Natural killer cell (primary cell): Measurements from ENCODE around the gene RBM22. TPM values are rescaled to one million over a fixed set of nuclear protein-coding genes. Genes with fewer than 3 reads are reported as not detected.

Source experiments
- ATAC-seq, 3 donors: fragments of 150-1000 bp in 2 of 3; fragments of 200-7000 bp in 1 of 3; cut with Tn5 transposase; 1 replicate in 1 of 3; 2 replicates in 2 of 3; pipeline ENCODE4 v1.10.0; 2021; ENCODE audit warnings: mild to moderate bottlenecking in 2 of 3, moderate library complexity in 2 of 3
- DNase-seq, 2 donors: peaks; one replicate each; pipeline versions ENCODE4 v3.0.0 to v3.0.0-alpha.2; 2013 to 2021; ENCODE audit warnings: mixed read lengths in 1 of 2
- H3K27ac ChIP-seq: one replicate; pipeline ENCODE4 v1.5.1; 2013; ENCODE audit warnings: mild to moderate bottlenecking, low read length
- H3K27me3 ChIP-seq: one replicate; pipeline ENCODE4 v1.6.1; 2013; ENCODE audit warnings: low read length; ENCODE audit not compliant: control insufficient read depth, insufficient read depth
- H3K36me3 ChIP-seq: one replicate; pipeline ENCODE4 v1.6.1; 2013; ENCODE audit warnings: low read length; ENCODE audit not compliant: control insufficient read depth, insufficient read depth
- H3K4me1 ChIP-seq: one replicate; pipeline ENCODE4 v1.6.1; 2013; ENCODE audit warnings: low read length; ENCODE audit not compliant: control insufficient read depth, insufficient read depth
- H3K4me3 ChIP-seq: one replicate; pipeline ENCODE4 v1.5.1; 2013; ENCODE audit warnings: low read length
- H3K9me3 ChIP-seq: one replicate; pipeline ENCODE4 v1.6.1; 2013; ENCODE audit warnings: low read length; ENCODE audit not compliant: control insufficient read depth, insufficient read depth
- H3K27ac Mint-ChIP-seq, 2 donors: one replicate each; pipeline ENCODE4 v1.8.0; 2022; ENCODE audit warnings: mild to moderate bottlenecking in 2 of 2, mixed read lengths in 2 of 2, moderate library complexity in 1 of 2
- H3K27me3 Mint-ChIP-seq, 2 donors: one replicate each; pipeline ENCODE4 v1.8.0; 2022; ENCODE audit warnings: low read depth in 2 of 2, mixed read lengths in 2 of 2
- H3K36me3 Mint-ChIP-seq: one replicate; pipeline ENCODE4 v1.8.0; 2022; ENCODE audit warnings: mixed read lengths
- H3K4me1 Mint-ChIP-seq, 2 donors: one replicate each; pipeline ENCODE4 v1.8.0; 2022; ENCODE audit warnings: mixed read lengths in 2 of 2
- H3K4me3 Mint-ChIP-seq: one replicate; pipeline ENCODE4 v1.8.0; 2022; ENCODE audit warnings: mild to moderate bottlenecking, moderate library complexity, mixed read lengths
- H3K9me3 Mint-ChIP-seq, 2 donors: one replicate each; pipeline ENCODE4 v1.8.0; 2022; ENCODE audit warnings: mixed read lengths in 2 of 2
- CTCF ChIP-seq: fragments of 200-600 bp; IDR thresholded peaks from one replicate; pipeline ENCODE4 v1.8.0; 2022; ENCODE audit warnings: antibody characterized with exemption
- WGBS: methylation state at CpG from one replicate; pipeline ENCODE4 v1.1.7; 2013; ENCODE audit warnings: missing lambda C conversion rate; ENCODE audit not compliant: insufficient coverage; 5-methylcytosine and 5-hydroxymethylcytosine counted together
- intact Hi-C: fragments of 100-400 bp; cut with micrococcal nuclease; formaldehyde crosslinking; loops from one replicate; pipeline ENCODE4 v1.14.2; 2022
- total RNA-seq, 4 donors: library from RNA; stranded (reverse); fragments of 120-200 nt in 1 of 4; gene quantifications; one replicate each; pipeline versions ENCODE4 v1.2.3 to v1.2.4, GENCODE V29; 2013 to 2022

The RBM22 gene
- total RNA-seq, 3 donors from 2014 or later (not counting 1 experiment from before 2014, with no cell fraction given), result 136 to 149 (median 145) TPM

GRCh38 chr5:150740992-150741391, 40.1 kb upstream of the RBM22 start:
- H3K4me3 Mint-ChIP-seq, result no peak overlapping the region
- Histone ChIP-seq H3K27me3 (no peaks in the 10 kb centered on the region), H3K4me1 (no peaks in the 10 kb centered on the region), H3K4me3 (no peak overlapping the region), H3K27ac (no peak overlapping the region), H3K9me3 (no peaks in the 10 kb centered on the region), H3K36me3 (peaks cover 4% of the 10 kb centered on the region)
- TF ChIP-seq CTCF, result no peak
- peaks cover 45 to 65% of the 10 kb centered on the region in 2 donors for H3K4me1 Mint-ChIP-seq
- intact Hi-C loops, result no loop called here
- DNase-seq, result no peak
- H3K36me3 Mint-ChIP-seq, result no peaks in the 10 kb centered on the region
- ATAC-seq, result no peak
- H3K9me3 Mint-ChIP-seq, result no peaks in the 10 kb centered on the region
- no peaks in the 10 kb centered on the region for H3K27me3 Mint-ChIP-seq
- no peak overlapping the region for H3K27ac Mint-ChIP-seq

GRCh38 chr5:150738862-150739261, 38.0 kb upstream of the RBM22 start:
- Mint-ChIP-seq H3K27me3 (no peaks in the 10 kb centered on the region), H3K4me1 (peaks cover 55 to 66% of the 10 kb centered on the region in 2 donors), H3K4me3 (no peak overlapping the region), H3K27ac (no peak overlapping the region), H3K9me3 (no peaks in the 10 kb centered on the region), H3K36me3 (no peaks in the 10 kb centered on the region)
- Histone ChIP-seq H3K27ac (no peak overlapping the region), H3K4me1 (peaks cover 10% of the 10 kb centered on the region), H3K9me3 (no peaks in the 10 kb centered on the region), H3K4me3 (no peak overlapping the region), H3K36me3 (peaks cover 13% of the 10 kb centered on the region), H3K27me3 (no peaks in the 10 kb centered on the region)
- intact Hi-C loops, result no loop called here
- WGBS, result 95% methylated on average over 7 of the region's 7 CpGs
- TF ChIP-seq CTCF, result no peak
- ATAC-seq (no peak), DNase-seq (no peak)

- Histone ChIP-seq H3K27me3 (no peaks in the 10 kb centered on the region), H3K36me3 (peaks cover 51% of the 10 kb centered on the region), H3K9me3 (no peaks in the 10 kb centered on the region), H3K27ac (no peak overlapping the region), H3K4me3 (no peak overlapping the region), H3K4me1 (peaks cover 10% of the 10 kb centered on the region)
- peak overlapping the region; percentile 43 to 74 for H3K27ac Mint-ChIP-seq
- H3K36me3 Mint-ChIP-seq, result peaks cover 27% of the 10 kb centered on the region
- peak in 2 of 3 donors; percentile 44 to 75 for ATAC-seq
- H3K4me3 Mint-ChIP-seq, result no peak overlapping the region
- WGBS, result 79% methylated on average over 7 of the region's 7 CpGs
- H3K4me1 Mint-ChIP-seq, result peaks cover 39 to 44% of the 10 kb centered on the region in 2 donors
- intact Hi-C loops, result no loop called here
- H3K9me3 Mint-ChIP-seq, result no peaks in the 10 kb centered on the region
- no peaks in the 10 kb centered on the region for H3K27me3 Mint-ChIP-seq
- DNase-seq, result peak in 1 of 2 donors; percentile 13
- TF ChIP-seq CTCF, result no peak
These were observed 33.9 kb upstream of the RBM22 start for GRCh38 chr5:150734579-150735384.
